K562 (cell line): Measurements from ENCODE around the gene L3MBTL1. TPM values are rescaled to one million over a fixed set of nuclear protein-coding genes. Genes with fewer than 3 reads are reported as not detected.
A peak's percentile ranks its signal among the peaks of the same experiment; 100 is the strongest.

Source experiments
- ARID1B ChIP-seq: fragments of 450-650 bp; IDR thresholded peaks from 2 replicates; pipeline ENCODE4 v1.6.1; 2016; ENCODE audit warnings: antibody characterized with exemption, mild to moderate bottlenecking, inconsistent platforms
- ARNT ChIP-seq, 2 experiments: fragments of 450-650 bp; IDR thresholded peaks; 2 replicates each; pipeline ENCODE4 v1.6.1; 2016; ENCODE audit warnings: mild to moderate bottlenecking in 1 of 2
- C11orf30 ChIP-seq: fragments of 450-650 bp; IDR thresholded peaks from 2 replicates; pipeline ENCODE4 v1.6.1; 2016; ENCODE audit warnings: low read depth, mild to moderate bottlenecking
- CBFA2T3 ChIP-seq: fragments of 450-650 bp; IDR thresholded peaks from 2 replicates; pipeline ENCODE4 v1.6.1; 2017
- CHAMP1 ChIP-seq: fragments of 450-650 bp; IDR thresholded peaks from 2 replicates; pipeline ENCODE4 v1.6.1; 2016; ENCODE audit warnings: mild to moderate bottlenecking
- CSDE1 ChIP-seq, 2 experiments: fragments of 450-650 bp; IDR thresholded peaks; 2 replicates each; pipeline ENCODE4 v1.6.1; 2016; ENCODE audit warnings: mild to moderate bottlenecking in 1 of 2
- CXXC5 ChIP-seq: fragments of 250-450 bp; sonication (Bioruptor Pico); IDR thresholded peaks from 2 replicates; pipeline ENCODE4 v1.8.0; 2022; ENCODE audit warnings: inconsistent platforms, mild to moderate bottlenecking, moderate library complexity
- KLF1 ChIP-seq: fragments of 450-650 bp; IDR thresholded peaks from 2 replicates; pipeline ENCODE4 v1.6.1; 2016; ENCODE audit warnings: missing genetic modification characterization, missing compliant biosample characterization
- MAFK ChIP-seq: IDR thresholded peaks from 2 replicates; pipeline ENCODE4 v1.6.1; 2011; ENCODE audit warnings: low read length, improper control_type of control experiment
- MAZ ChIP-seq, 2 experiments: fragments of 450-650 bp in 1 of 2; sonication (generic) in 1 of 2; formaldehyde crosslinking; IDR thresholded peaks in 1 of 2; conservative IDR thresholded peaks in 1 of 2; 2 replicates each; pipeline versions ENCODE4 v1.4.0 to v1.5.0; 2020; ENCODE audit warnings: mild to moderate bottlenecking in 1 of 2, missing genetic modification reagents in 1 of 2
- PBX2 ChIP-seq, 2 experiments: IDR thresholded peaks in 1 of 2; conservative IDR thresholded peaks in 1 of 2; 2 replicates each; pipeline ENCODE4 v1.6.1; 2016; ENCODE audit warnings: low read depth in 2 of 2, mild to moderate bottlenecking in 1 of 2, missing compliant biosample characterization in 1 of 2, missing genetic modification characterization in 1 of 2, moderate library complexity in 1 of 2
- PHF20 ChIP-seq: fragments of 450-650 bp; IDR thresholded peaks from 2 replicates; pipeline ENCODE4 v1.6.1; 2018; ENCODE audit not compliant: partially characterized antibody
- SIN3A ChIP-seq, 2 experiments: fragments of 150-350 bp in 1 of 2; IDR thresholded peaks; 2 replicates each; pipeline ENCODE4 v1.6.1; 2011 to 2016; ENCODE audit warnings: borderline replicate concordance in 2 of 2, low read depth in 2 of 2, low read length in 2 of 2, mild to moderate bottlenecking in 2 of 2, moderate library complexity in 2 of 2; ENCODE audit not compliant: control insufficient read depth in 1 of 2
- TOE1 ChIP-seq, 2 experiments: fragments of 450-650 bp in 1 of 2; sonication (generic) in 1 of 2; formaldehyde crosslinking in 1 of 2; IDR thresholded peaks; 2 replicates each; pipeline versions ENCODE4 v1.7.1 to v1.8.0; 2016 to 2022; ENCODE audit warnings: borderline replicate concordance in 2 of 2, mild to moderate bottlenecking in 2 of 2, antibody characterized with exemption in 1 of 2, inconsistent platforms in 1 of 2, low read depth in 1 of 2, missing genetic modification reagents in 1 of 2, moderate library complexity in 1 of 2
- ZHX1 ChIP-seq: fragments of 150-350 bp; conservative IDR thresholded peaks from 2 replicates; pipeline ENCODE4 v1.6.1; 2014; ENCODE audit warnings: low read length
- polyA plus RNA-seq, 8 experiments: library from polyadenylated mRNA; depleted of rRNA in 4 of 8; stranded (reverse) in 5 of 8; unstranded in 3 of 8; fragments of >200 nt; fragmentation: Nextera tagmentation in 2 of 8; fragmentation: Illumina TruSeq in 1 of 8; extraction: Ambion mirVana in 2 of 8; extraction: Trizol in 1 of 8; gene quantifications; 2 replicates each; pipeline versions ENCODE4 v1.2.1 to v1.2.3, GENCODE V29; 2011 to 2014; ENCODE audit warnings: inconsistent platforms in 1 of 8, missing spikeins in 1 of 8
- total RNA-seq, 7 experiments: library from RNA; depleted of rRNA in 6 of 7; stranded (reverse); fragments of >200 nt in 6 of 7; fragmentation: Illumina TruSeq in 2 of 7; extraction: Trizol in 2 of 7; gene quantifications; 2 replicates each; pipeline versions ENCODE4 v1.2.1 to v1.2.3, GENCODE V29; 2011 to 2021; ENCODE audit warnings: low replicate concordance in 1 of 7
- TF ChIP-seq, protein P1 (sequence below): fragments of 450-650 bp; IDR thresholded peaks from 2 replicates; pipeline ENCODE4 v1.6.1; 2016; ENCODE audit warnings: antibody characterized with exemption

The L3MBTL1 gene
- total and polyA plus RNA-seq, 9 of the 15 experiments (the other 6 are each of a cell fraction or from before 2014, with no cell fraction given), result 0.77 to 10.0 (median 4.4) TPM

DNA sequence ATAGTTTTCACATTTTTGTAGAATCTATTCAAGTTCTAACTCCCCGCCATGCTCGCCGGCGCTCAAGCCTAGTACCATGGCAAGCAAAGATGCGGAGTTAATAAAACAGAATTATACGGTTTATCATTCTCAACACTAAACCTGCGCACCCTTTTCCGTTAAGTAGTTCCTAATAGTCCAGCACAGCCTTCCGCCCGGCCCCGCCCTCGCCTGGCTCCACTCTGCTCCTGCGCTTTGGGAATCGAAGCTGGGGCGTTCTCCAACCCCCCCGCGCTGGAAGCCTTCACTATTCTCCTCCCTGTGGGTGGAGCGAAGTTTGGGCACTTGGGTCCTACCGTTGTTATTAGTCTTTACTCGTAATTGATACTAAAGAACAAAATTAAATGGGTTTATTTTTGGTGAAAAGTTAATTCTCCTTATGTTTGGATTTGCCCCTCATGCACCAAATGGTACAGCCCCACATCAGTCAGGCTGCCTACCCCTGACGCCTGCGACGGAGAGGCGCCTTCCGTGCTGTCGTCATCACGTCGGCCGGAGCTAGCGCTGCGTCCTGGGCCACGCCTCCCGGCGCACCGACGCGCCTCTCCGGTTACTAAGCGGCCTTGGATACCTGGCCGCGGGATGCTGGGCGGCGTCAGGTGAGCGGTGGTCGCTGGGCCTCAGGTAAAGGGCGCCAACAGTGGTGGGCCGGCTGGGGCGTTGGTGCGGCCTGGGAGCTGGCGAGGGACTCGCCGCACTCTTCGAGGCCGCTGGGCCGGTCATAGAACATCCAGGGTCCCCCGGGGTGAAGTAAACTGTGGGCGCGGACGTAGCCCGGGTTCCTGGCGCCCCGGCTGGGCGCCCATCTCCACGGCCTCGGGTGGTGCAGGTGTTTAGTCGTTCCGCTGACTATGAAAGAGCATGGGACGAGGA is 83.2 kb downstream of the L3MBTL1 start, which contains the start of gene IFT52 (continued):
- TF ChIP-seq, protein P1, sequence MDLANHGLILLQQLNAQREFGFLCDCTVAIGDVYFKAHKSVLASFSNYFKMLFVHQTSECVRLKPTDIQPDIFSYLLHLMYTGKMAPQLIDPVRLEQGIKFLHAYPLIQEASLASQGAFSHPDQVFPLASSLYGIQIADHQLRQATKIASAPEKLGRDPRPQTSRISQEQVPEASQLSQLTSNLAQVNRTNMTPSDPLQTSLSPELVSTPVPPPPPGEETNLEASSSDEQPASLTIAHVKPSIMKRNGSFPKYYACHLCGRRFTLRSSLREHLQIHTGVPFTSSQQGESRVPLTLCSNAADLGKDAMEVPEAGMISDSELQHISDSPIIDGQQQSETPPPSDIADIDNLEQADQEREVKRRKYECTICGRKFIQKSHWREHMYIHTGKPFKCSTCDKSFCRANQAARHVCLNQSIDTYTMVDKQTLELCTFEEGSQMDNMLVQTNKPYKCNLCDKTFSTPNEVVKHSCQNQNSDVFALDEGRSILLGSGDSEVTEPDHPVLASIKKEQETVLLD, result peak; percentile 99
- TF ChIP-seq MAFK (no peak), MAZ (CRISPR knock-in tag; conservative IDR thresholded peaks at IDR 0.05 in 1 of 2, IDR thresholded peaks at IDR 0.05 in 1 of 2) (peak; percentile 71 to 92; a peak in 2 of 4 replicates), PHF20 (peak; percentile 49), ARNT (IDR thresholded peaks at IDR 0.05) (peak in 1 of 2 experiments; percentile 46; a peak in 1 of 4 replicates), TOE1 (IDR thresholded peaks at IDR 0.05; ENCODE audit: borderline replicate concordance) (peak; percentile 97), TOE1 (CRISPR knock-in tag; IDR thresholded peaks at IDR 0.05; ENCODE audit: borderline replicate concordance, low read depth) (no peak), CSDE1 (IDR thresholded peaks at IDR 0.05) (0 out of 4 replicates have a peak, but pooled peaks of 1 of the 2 experiments have one; percentile 34), SIN3A (IDR thresholded peaks at IDR 0.05; ENCODE audit: borderline replicate concordance in 2 of 2, control insufficient read depth in 1 of 2, low read depth in 2 of 2, low read length in 2 of 2) (peak; percentile 36 to 83; a peak in 2 of 4 replicates), ZHX1 (no peak), CHAMP1 (peak; percentile 14; the same call in 1 of the 2 replicates), PBX2 (CRISPR knock-in tag; IDR thresholded peaks at IDR 0.05; ENCODE audit: low read depth) (no peak), PBX2 (tag; conservative IDR thresholded peaks at IDR 0.05; ENCODE audit: low read depth) (peak; percentile 41), CBFA2T3 (peak; percentile 39), ARID1B (0 out of 2 replicates have a peak, but pooled peaks have one; percentile 39), C11orf30 (peak; percentile 45), CXXC5 (peak; percentile 93), KLF1 (tag) (peak; percentile 70)
